Endothelial cell of umbilical vein (primary cell): ENCODE results near the gene PIF1. TPM values are rescaled to one million over a fixed set of nuclear protein-coding genes. Genes with fewer than 3 reads are reported as not detected.

ENCODE experiments used
- BruUV-seq: library from RNA; stranded (reverse); fragments of 400-500 nt; replicated peaks from 2 replicates; lab custom pipeline; 2021; lab: Mats Ljungman, UMichigan
- CTCF ChIA-PET: fragments of 300-600, 350-600 bp; sonication (Branson Sonifier 250); formaldehyde crosslinking; loops from one replicate; lab custom pipeline; 2021; ENCODE audit warnings: antibody characterized with exemption, inconsistent platforms; lab: Charles Lee
- POLR2A ChIA-PET: fragments of 300-600, 350-600 bp; sonication (Branson Sonifier 250); formaldehyde crosslinking; loops from one replicate; lab custom pipeline; 2021; ENCODE audit warnings: antibody characterized with exemption, inconsistent platforms; lab: Charles Lee
- DNase-seq: peaks from one replicate; pipeline ENCODE4 v3.0.0-alpha.2; 2011; ENCODE audit warnings: low read depth, low spot score
- FAIRE-seq: peaks from 2 replicates; lab custom pipeline; 2011; peaks lifted over from hg19 to GRCh38; lab: Jason Lieb, UNC
- H2AFZ ChIP-seq: 2 replicates; pipeline ENCODE4 v1.6.0; 2012; ENCODE audit warnings: low read depth, low read length, control low read depth, inconsistent platforms
- H3K27ac ChIP-seq: 2 replicates; pipeline ENCODE4 v1.5.1; 2011; ENCODE audit warnings: low read depth, mild to moderate bottlenecking, control low read depth, low read length, moderate library complexity; ENCODE audit not compliant: insufficient read depth
- H3K27me3 ChIP-seq, 2 experiments: 2 replicates each; pipeline versions ENCODE4 v1.6.0 to v1.6.1; 2011; ENCODE audit warnings: low read length in 2 of 2, mixed read lengths in 1 of 2; ENCODE audit not compliant: control insufficient read depth in 2 of 2, insufficient read depth in 2 of 2
- H3K36me3 ChIP-seq, 2 experiments: 2 replicates in 1 of 2; 3 replicates in 1 of 2; pipeline ENCODE4 v1.5.1; 2011; ENCODE audit warnings: low read length in 2 of 2, mild to moderate bottlenecking in 1 of 2, moderate library complexity in 1 of 2; ENCODE audit not compliant: control insufficient read depth in 2 of 2, insufficient read depth in 2 of 2; ENCODE audit errors: extremely low read depth in 1 of 2
- H3K4me1 ChIP-seq: 3 replicates; pipeline ENCODE4 v1.5.1; 2011; ENCODE audit warnings: mild to moderate bottlenecking, low read length; ENCODE audit not compliant: control insufficient read depth, insufficient read depth; ENCODE audit errors: extremely low read depth
- H3K4me2 ChIP-seq: 2 replicates; pipeline ENCODE4 v1.6.1; 2011; ENCODE audit warnings: low read length, control low read depth, mixed read lengths; ENCODE audit not compliant: insufficient read depth
- H3K4me3 ChIP-seq, 3 experiments: fragments of 200-600 bp in 1 of 3; sonication (generic), shearing (Covaris generic) in 1 of 3; replicated peaks in 1 of 3; 2 replicates each; pipeline ENCODE4 v1.5.1; 2011 to 2016; ENCODE audit warnings: control low read depth in 3 of 3, low read length in 3 of 3, mild to moderate bottlenecking in 2 of 3, inconsistent platforms in 1 of 3, low read depth in 1 of 3, moderate library complexity in 1 of 3; ENCODE audit not compliant: insufficient read depth in 1 of 3
- H3K79me2 ChIP-seq: 2 replicates; pipeline ENCODE4 v1.6.0; 2012; ENCODE audit warnings: low read length, inconsistent platforms; ENCODE audit not compliant: control insufficient read depth, insufficient read depth
- H3K9ac ChIP-seq: replicated peaks from 2 replicates; pipeline ENCODE3; 2011; ENCODE audit warnings: low read length, control low read depth; ENCODE audit not compliant: insufficient read depth; ENCODE audit errors: extremely low read depth
- H3K9me1 ChIP-seq: replicated peaks from 3 replicates; pipeline ENCODE4 v1.6.0; 2011; ENCODE audit warnings: mild to moderate bottlenecking, low read length; ENCODE audit not compliant: control insufficient read depth, insufficient read depth; ENCODE audit errors: extremely low read depth
- H3K9me3 ChIP-seq: replicated peaks from 2 replicates; pipeline ENCODE4 v1.5.1; 2012; ENCODE audit warnings: low read length, inconsistent platforms; ENCODE audit not compliant: control insufficient read depth, insufficient read depth
- H4K20me1 ChIP-seq: replicated peaks from 2 replicates; pipeline ENCODE3; 2011; ENCODE audit warnings: mild to moderate bottlenecking, low read length; ENCODE audit not compliant: control insufficient read depth, insufficient read depth; ENCODE audit errors: extremely low read depth
- CTCF ChIP-seq, 2 donors: IDR thresholded peaks; 1 replicate in 1 of 2; 2 replicates in 1 of 2; pipeline ENCODE4 v1.5.1; 2011; ENCODE audit warnings: low read length in 2 of 2, mild to moderate bottlenecking in 2 of 2, moderate library complexity in 2 of 2, control low read depth in 1 of 2, inconsistent platforms in 1 of 2, low read depth in 1 of 2; ENCODE audit not compliant: insufficient read depth in 1 of 2; ENCODE audit errors: extremely low read depth in 1 of 2
- EZH2 ChIP-seq: IDR thresholded peaks from 2 replicates; pipeline ENCODE4 v1.6.1; 2012; ENCODE audit warnings: borderline replicate concordance, low read depth, mild to moderate bottlenecking, moderate library complexity, low read length, inconsistent platforms; ENCODE audit not compliant: severe bottlenecking
- FOS ChIP-seq: IDR thresholded peaks from 2 replicates; pipeline ENCODE4 v1.6.1; 2011; ENCODE audit warnings: mild to moderate bottlenecking, low read length, moderate library complexity, borderline replicate concordance; ENCODE audit not compliant: insufficient read depth
- GATA2 ChIP-seq: IDR thresholded peaks from 2 replicates; pipeline ENCODE4 v1.7.0; 2011; ENCODE audit warnings: low read depth, mild to moderate bottlenecking, moderate library complexity, mixed read lengths, low read length; ENCODE audit not compliant: insufficient read length, insufficient read depth
- JUN ChIP-seq: IDR thresholded peaks from 2 replicates; pipeline ENCODE4 v1.6.1; 2011; ENCODE audit warnings: borderline replicate concordance, low read depth; ENCODE audit not compliant: insufficient read length, insufficient read depth
- MAX ChIP-seq: IDR thresholded peaks from 2 replicates; pipeline ENCODE4 v1.6.1; 2011; ENCODE audit not compliant: insufficient read depth, insufficient read length
- MYC ChIP-seq: IDR thresholded peaks from one replicate; pipeline ENCODE4 v1.6.1; 2011; ENCODE audit warnings: mild to moderate bottlenecking, low read depth, low read length
- POLR2A ChIP-seq: IDR thresholded peaks from 2 replicates; pipeline ENCODE4 v1.6.1; 2012; ENCODE audit warnings: low read depth, mild to moderate bottlenecking, control low read depth, low read length
- POLR2AphosphoS5 ChIP-seq: IDR thresholded peaks from 2 replicates; pipeline ENCODE4 v1.6.1; 2012; ENCODE audit warnings: low read depth, mild to moderate bottlenecking, control low read depth, low read length, moderate library complexity; ENCODE audit not compliant: insufficient read depth
- dilution Hi-C: fragments of 300-500 bp; cut with MboI; formaldehyde crosslinking; loops from one replicate; pipeline ENCODE4 v1.15.0; 2019; ENCODE audit warnings: low sequenced_read_pairs; ENCODE audit not compliant: extremely low pct_ligation_motif_present
- intact Hi-C: fragments of 100-400 bp; cut with micrococcal nuclease; formaldehyde crosslinking; loops from one replicate; pipeline ENCODE4 v1.10.0; 2022
- polyA plus RNA-seq, 4 experiments: library from polyadenylated mRNA; depleted of rRNA in 3 of 4; stranded (reverse) in 3 of 4; unstranded in 1 of 4; fragments of >200 nt; gene quantifications; 2 replicates each; pipeline versions ENCODE4 v1.2.1 to v1.2.3, GENCODE V29; 2011 to 2012; ENCODE audit warnings: missing spikeins in 1 of 4
- total RNA-seq: library from RNA; stranded (reverse); gene quantifications from 2 replicates; pipeline ENCODE4 v1.2.3, GENCODE V29; 2021

Gene PIF1
- total and polyA plus RNA-seq, 2 donors (not counting 3 experiments of a cell fraction or from before 2014, with no cell fraction given), result 18.6 to 52.7 TPM

- no peak overlapping the region for H3K4me2 ChIP-seq
- CTCF ChIA-PET, result interaction anchor here (0.9 to 4.0 kb wide), 3 partner anchors 9 to 66 kb away, joined by 3 to 13 read pairs (median 5); no protein-coding TSS in a partner anchor
- H3K79me2 ChIP-seq, result no peaks in the 10 kb centered on the region
- no peak overlapping the region for H3K27ac ChIP-seq
- H3K9ac ChIP-seq, result no peak overlapping the region
- H3K9me1 ChIP-seq, result no peaks in the 10 kb centered on the region
- TF ChIP-seq POLR2A (no peak), JUN (no peak), POLR2AphosphoS5 (no peak), GATA2 (no peak), EZH2 (no peak), MYC (no peak), FOS (no peak), MAX (no peak), CTCF (IDR thresholded peaks at IDR 0.05; ENCODE audit: extremely low read depth in 1 of 2, insufficient read depth in 1 of 2, low read depth in 1 of 2, low read length in 2 of 2) (no peak)
- no peaks in the 10 kb centered on the region for H4K20me1 ChIP-seq
- H2AFZ ChIP-seq, result no peak overlapping the region
- peaks cover 0 to 38% of the 10 kb centered on the region in 2 experiments for H3K36me3 ChIP-seq
- H3K27me3 ChIP-seq, result no peaks in the 10 kb centered on the region
- FAIRE-seq (no peak), DNase-seq (no peak)
- H3K4me1 ChIP-seq, result peaks cover 3% of the 10 kb centered on the region
- dilution Hi-C loops (no loop called here), intact Hi-C loops (no loop called here)
- no peak overlapping the region for H3K4me3 ChIP-seq
- H3K9me3 ChIP-seq, result no peaks in the 10 kb centered on the region
- no TSS peak for BruUV-seq
- POLR2A ChIA-PET, result no interaction called here
These were observed 40.6 kb upstream of the PIF1 start for GRCh38 chr15:64865998-64866520.
